GM21576 (cell line): Measurements from ENCODE around the gene SRSF1.
"Not testable (repeated sequence)": the region's sequence is repeated elsewhere in the genome, so short reads cannot be mapped to it uniquely, and the experiment has no call there.

ENCODE experiments used
- ATAC-seq: cut with Tn5 transposase; IDR thresholded peaks from one replicate; pipeline ENCODE4 v1.9.1; 2021; ENCODE audit warnings: mild to moderate bottlenecking, moderate library complexity; ENCODE audit not compliant: unreplicated experiment

SRSF1 gene, protein sequence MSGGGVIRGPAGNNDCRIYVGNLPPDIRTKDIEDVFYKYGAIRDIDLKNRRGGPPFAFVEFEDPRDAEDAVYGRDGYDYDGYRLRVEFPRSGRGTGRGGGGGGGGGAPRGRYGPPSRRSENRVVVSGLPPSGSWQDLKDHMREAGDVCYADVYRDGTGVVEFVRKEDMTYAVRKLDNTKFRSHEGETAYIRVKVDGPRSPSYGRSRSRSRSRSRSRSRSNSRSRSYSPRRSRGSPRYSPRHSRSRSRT

DNA sequence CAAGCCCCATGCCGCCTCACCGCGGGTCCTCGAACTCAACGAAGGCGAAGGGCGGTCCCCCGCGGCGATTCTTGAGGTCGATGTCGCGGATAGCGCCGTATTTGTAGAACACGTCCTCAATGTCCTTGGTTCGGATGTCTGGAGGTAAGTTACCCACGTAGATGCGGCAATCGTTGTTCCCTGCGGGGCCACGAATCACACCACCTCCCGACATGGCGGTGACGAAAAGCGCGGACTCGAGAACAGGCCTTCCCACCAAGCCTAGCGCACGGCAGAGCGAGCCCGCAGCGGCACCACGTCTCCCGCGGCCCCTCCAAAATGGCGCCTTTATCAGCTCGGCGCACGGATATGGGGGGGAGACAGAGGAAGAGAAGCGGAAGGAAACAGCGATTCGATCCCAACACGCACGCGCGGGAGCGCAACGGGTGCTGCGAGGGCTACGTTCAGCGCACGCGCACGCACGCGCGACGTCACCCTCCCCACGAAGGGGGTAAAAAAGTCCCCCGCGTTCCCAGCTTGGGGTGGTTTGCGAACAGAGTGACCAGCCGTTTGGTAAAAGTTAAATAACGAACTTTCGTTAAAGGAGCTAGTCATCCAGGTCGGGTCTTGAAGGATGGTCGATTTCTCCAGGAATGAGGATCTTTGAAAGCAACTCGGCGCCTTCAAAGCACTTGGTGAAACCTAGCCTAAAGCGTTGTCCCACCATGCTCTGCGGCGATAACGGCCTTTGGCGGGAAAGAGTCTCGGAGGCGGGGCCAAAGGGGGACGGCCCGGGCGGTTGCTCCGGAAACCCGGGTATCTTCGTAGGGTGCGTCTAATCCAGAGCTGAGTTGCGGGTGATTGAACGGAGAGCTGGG lies at the start of gene SRSF1:
Gene SRSF1 (minus strand): TSS at position 323 of the 857 bp plus-strand sequence. CDS start 109 bp downstream, at position 214.
- peak; percentile 87 for ATAC-seq

DNA sequence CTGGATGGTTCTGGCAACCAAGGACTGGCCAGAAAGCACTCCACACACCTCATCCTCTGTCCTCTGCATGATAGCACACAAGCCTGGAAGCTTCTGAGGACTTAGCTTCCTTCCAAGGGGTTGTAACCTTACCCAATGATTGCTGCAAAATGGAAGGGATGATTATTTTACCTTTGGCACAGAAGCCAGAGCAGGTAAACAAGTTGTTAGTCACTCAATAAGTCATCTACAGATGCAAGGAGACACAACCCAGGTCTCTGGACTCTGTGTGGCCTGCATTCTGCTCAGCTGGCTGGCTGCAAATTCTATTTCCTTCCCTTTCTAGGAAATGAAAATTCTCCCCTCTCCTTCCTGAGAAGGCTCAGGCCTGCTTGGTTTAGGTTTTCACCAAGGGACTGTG lies 49.4 kb upstream of the SRSF1 start:
- no peak for ATAC-seq

DNA sequence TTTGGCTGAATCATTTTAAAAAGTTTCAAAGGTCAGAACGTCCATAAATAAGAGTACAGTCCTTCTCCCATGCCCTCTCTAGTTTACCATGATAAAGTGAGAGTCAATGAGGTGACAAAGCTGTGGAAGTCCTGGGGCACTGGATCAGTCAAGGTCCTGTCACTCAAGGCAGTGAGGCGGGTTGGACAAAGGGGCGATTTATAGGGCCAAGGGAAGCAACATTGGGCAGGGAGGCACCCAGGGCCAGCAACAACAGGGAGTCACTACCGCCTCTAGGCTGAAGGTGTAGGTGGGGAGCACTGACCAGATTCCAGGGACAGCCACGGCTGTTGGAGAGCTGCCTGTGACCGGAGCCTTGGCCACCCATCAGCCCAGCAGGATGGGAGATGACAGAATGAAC lies 47.6 kb upstream of the SRSF1 start:
- no peak for ATAC-seq

DNA sequence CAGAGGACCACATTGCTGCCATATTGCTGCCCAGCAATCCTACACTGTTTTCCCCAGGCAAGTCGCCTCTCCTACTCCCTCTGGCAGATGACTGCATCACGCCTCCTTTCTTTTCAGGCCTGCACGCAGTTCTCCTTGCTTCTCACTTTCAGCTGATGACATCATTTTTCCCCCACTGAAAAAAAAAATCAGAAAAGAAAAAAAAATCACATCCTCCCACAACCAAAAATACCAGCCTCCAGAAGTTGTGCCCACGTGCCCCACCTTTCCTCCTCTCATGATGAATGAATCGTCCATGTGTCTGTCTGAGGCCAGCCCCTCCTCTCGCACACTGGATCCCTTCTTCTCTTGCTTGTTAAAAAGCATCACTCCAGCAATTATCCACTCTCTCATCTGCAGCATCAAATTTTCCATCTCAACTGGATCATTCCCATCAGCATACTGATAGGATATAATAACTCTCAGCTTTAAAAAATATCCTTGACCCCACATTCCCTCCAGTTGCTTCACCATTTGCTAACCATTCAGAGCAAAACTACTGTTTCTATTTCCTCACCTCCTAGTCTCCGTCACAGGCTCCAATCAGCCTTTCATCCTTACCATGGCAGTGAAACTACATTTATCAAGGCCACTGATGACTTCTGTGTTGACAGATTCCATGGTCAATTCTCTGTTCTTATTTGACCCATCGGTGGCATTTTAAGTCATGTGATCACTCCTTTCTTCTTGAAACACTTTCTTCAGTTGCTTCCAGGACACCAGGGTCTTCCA lies 46.1 kb upstream of the SRSF1 start:
- ATAC-seq, result no peak

DNA sequence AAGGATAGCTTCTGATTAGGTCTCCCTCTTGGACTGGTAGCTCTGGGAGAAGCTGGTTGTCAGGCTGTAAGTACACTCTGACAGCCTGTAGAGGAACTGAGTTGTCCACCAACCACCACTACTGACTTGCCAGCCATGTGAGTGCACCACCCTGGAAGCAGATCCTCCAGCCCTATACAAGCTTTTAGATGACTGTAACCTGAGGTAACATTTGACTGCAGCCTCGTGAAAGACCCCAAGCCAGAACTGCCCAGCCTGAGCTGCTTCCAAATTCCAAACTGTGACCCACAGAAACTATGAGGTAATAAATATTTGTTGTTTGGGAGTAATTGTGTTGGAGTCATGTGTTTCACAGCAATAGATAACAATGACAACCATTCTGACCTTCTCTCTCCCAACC lies 45.4 kb upstream of the SRSF1 start:
- ATAC-seq, result no peak

DNA sequence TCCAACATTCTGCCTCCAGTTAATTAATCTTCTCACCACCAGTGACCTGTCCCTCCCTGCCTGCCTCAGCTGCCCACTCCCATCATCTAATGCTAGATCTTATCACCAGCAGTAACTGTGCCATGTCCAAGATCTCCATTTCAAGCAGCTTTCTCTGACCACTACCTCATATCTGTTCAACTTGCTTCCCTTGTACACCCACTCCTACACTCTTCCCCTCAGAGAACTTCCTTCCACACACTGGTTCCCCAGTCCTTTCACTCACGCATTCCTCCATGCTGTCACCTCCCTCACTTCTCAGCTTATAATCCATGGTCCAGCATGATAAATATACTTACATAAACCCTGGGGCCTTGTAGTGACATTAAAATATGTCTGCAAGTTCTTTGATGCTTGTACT lies 44.4 kb upstream of the SRSF1 start:
- no peak for ATAC-seq

DNA sequence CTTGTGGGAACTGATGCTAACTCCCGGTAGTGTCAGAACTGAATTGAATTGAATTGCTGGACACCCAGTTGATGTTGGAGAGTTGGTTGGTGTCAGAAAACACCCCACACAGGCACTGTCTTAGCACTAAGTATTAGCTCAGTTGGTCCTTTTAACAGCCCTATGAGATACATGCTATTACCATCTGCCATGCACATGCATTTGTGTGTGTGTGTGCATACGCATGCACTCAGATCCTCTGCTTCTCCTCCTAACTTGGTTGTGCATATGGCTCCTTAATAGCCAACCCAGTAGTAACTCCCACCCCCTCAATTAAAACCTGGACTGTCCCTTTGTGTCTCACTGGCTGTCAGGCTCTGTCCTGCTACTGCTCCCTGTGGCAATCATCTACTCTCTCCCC lies 43.9 kb upstream of the SRSF1 start:
- no peak for ATAC-seq

DNA sequence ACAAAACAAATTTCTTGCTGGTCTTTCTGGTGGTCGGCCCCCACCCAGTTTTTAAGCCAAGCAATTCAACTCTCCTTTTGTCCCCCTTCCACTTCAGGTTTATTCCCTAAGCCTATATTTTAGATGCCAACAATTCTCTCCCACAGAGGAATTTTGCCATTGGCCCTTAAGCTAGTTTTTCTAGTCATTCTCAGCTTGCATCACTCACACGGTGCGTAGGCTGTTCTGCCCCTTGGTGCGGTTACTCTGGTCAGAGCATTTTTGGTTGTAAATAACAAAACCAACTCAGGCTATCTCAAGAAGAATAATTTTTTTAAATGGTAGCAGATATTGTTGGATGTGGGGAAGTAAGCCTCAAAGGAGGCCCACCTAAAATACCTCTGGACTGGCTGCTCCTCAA lies 42.5 kb upstream of the SRSF1 start:
- no peak for ATAC-seq

DNA sequence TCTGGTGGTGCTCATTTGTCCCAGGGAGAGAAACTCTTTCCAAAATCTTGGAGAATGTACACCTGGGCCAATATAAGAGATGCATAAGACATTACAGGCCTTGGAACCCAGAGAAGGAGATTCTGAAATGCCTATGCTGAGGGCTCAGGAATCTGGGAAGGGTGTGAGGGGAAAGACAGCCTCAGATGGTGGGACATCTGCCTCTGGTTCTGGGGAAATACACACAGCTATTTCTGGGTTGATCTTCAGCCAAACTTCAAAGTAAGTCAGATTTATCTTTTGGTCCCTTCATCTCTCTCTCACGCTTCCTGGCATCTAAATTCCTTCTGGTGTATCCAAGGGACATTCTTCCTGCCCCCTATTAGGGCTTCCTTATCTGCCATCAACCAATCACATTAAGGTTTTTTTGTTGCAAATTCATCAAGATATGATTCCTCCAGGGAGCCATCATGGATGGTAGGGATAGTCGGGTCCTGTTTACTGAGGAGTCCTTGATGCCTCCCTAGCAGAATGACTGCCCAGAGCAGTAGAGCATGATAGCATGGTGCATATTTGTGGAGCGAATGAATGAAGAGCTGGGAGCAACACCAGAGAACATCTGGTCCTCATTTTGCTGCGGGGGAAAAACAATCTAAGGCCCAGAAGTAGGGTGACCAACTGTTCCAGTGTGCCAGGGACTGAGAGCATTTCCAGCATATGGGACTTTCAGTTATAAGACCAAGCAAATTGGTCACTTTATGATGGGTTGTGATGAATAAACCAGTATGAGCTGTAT lies 40.5 kb upstream of the SRSF1 start:
- ATAC-seq, result no peak

DNA sequence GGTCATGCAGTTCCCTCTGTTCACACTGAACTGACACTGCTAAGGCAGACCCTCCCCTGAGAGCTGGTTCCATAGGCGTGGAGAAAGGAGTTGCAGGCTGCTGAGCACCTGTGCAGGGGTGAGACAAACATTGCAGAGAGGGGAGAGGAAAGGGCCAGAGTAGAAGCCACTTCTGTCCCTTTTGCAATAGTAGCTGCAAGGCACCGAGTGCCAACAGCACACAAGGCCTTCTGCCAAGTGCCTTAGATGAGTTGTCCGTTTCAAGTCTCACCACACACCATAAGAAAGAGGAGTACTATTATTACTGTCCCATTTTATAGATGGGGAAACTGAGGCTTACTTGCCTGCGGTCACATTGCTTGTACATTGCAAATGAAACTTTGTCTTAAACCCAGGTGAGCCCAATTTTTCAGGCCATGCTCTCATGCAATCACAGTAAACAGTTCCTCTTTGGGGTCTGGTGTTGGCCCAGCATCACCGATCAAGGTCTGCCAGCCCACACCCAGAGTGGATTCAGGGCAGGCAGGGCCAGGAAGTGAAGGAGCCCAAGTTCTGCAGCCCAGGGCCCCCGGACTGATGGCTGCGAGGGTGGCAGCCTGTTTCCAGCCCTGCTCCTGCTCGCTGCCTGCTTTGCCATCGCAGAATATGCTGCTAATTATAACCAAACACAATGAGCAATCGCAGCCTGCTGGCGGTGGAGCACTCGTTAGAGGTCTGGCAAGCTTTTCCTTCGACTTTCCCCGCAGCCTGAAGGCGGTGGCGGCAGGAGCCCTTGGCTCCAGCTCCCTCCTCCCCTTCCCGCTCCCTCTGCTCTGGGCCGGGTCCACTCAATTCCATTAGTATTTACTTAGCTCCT lies 39.4 kb upstream of the SRSF1 start:
- no peak for ATAC-seq

DNA sequence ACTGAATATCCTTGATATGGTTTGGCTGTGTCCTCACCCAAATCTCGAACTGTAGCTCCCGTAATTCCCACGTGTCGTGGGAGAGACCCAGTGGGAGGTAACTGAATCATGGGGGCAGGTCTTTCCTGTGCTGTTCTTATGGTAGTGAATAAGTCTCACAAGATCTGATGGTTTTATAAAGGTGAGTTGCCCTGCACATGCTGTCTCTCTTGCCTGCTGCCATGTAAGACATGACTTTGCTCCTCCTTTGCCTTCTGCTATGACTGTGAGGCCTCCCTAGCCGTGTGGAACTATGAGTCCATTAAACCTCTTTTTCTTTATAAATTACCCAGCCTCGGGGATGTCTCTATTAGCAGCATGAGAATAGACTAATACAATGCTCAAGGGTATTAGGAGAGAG lies 37.2 kb upstream of the SRSF1 start:
- not testable (repeated sequence) for ATAC-seq

DNA sequence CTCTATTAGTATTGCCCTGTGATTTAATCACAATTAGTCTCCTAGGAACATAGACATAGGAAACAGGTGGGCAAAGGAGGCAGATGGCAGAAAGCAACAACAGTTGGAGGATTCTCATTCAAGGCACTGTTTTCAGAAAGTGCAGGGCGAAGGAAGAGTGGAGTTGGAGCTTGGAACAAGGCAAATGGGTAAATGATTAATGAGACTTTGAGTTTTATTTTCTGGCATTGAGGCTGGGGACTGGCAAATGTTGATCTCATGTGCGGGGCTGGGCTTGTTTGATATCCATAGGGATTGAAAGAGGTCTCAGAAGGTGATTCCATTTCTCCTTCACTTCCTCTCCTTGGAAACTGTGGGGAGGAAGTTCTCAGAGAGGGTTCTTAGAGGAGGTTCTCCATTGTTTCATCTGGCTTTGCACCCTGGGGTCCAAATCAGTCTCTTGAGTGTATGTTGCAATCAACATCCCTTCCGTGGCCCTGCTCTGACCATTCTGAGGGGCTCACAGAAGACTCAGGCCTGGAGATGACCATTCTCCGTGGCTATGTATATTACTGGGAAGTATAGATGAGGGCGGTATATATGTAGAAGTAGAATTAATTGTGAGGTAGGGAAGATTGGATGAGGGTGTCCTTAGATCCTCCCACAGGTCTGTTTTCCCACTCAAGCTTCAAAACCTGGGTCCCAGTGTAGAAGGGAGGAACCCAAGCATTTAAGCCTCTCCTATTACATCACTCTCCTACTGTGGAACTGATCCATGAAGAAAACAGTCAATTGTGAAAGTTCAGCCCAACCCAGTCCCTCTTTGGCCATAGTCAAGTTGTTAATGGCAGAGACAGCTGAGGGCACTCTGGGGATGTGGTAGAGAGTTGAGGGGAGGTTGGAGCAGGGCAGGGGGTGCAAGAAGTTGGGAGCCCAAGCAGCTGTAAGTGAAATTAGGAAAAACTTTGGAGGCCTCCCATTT lies 36.5 kb upstream of the SRSF1 start:
- ATAC-seq, result no peak

DNA sequence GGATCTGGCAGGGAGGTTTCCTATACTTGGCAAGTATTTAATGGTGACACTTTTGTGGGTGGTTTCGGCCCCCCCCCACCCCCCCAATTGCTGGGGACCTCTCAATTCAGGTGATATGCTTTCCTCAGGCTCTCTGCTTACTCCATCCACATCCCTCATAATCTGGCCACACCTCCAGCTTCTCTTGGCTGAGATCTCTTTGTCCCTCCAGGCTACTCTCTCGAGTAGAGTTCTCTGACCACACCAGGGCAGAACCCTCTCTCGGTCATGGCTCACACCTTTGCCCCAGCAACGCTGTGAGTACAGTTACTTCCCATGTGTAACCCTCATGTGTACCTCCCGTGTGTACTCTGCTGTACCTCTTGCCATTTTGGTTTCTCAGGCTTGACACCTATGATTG lies 34.1 kb upstream of the SRSF1 start:
- ATAC-seq, result no peak

DNA sequence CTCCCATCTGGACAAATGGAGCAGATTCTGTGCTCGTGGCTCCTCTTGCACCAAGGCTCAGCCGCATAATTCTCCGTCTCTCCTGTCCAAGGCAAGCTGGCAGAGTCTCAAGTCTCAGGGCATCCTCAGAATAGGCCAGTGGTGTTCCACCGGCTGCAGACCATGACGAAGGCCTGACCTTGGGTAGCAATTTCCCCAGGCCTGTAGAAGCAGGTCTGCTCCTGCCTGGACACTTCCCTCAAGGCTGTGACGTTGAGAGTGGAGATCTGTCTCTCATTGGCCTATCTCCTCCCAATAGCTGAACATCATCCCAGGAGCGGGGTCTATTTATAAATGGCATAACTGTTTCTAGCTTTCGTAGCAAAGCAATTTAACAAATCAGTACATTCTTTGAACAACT lies 33.3 kb upstream of the SRSF1 start:
- ATAC-seq, result no peak

DNA sequence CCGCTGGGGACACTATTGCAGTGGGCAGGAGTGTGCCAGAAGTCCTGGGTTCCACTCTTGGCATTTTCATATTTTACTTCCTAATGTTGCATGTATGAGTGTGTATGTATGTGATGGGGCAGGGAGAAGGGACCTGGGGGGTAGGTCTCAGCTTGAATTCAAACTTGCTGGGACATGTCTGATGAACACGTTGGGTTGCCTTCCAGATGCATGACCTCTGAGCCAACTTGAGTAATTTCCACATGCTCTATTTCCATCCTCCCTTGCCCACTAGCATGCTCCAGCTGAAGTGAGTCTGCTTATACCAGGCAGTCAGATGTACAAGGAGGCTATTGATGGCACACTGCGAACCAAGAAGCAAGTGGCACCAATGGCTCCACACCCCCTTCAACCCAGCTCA lies 32.9 kb upstream of the SRSF1 start:
- no peak for ATAC-seq

DNA sequence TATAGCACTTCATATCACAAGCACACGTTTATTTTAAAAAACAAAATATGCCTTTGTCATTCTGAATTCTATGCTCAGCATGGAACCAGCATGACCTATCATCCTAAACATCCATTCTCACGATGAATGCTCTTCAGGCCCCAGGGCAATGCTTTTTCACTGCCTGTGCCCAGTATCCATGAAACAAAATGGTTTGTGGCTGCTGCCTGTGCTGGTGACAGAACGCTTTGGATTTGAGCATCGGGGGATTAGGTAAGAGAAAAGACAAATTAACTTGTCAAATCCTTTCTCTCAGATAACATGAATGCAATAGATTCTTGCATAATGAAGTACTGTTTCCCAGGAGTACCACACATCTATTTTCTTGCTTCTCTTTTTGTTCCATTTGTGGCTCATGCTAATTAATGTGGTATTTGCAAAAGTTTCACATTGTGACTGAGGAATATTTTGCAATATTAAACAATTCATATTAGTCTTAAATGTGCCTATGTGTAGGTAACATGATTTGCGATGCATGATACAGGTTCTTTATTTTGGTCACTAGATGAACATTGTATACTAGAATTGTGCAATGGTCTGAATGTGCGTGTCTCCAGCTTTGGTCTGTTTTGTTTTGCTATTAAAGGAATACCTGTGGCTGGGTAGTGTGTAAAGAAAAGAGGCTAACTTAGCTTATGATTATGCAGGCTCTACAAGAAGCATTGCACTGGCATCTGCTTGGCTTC lies 25.8 kb upstream of the SRSF1 start:
- no peak for ATAC-seq

DNA sequence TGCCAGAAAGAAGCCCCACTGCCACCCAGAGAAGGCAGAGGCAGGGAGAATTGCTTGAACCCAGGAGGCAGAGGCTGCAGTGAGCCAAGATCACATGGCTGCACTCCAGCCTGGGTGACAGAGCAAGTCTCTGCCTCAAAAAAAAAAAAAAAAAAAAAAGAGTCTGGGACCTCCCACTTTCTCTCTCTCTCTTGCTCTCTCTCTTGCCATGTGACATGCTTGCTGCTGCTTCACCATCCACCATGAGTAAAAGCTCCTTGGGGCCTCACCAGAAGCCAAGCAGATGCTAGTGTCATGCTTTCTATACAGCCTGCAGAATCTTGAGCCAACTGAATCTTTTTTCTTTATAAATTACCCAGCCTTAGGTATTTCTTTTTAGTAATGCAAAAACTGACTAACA lies 21.5 kb upstream of the SRSF1 start:
- no peak for ATAC-seq

DNA sequence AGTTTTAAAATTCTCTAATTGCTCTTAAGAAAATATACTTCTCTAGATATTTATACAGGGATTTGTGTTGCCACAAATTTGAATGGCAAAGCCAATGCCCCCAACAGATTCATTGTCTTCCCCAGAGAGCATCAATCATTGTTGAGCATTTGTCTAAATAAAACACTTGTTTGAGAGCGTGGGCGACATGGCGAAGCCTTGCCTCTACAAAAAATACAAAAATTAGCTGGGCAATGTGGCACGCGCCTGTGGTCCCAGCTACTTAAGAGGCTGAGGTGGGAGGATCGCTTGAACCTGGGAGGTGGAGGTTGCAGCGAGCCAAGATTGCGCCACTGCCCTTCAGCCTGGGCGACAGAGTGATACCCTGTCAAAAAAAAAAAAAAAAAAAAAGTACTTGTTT lies 13.4 kb upstream of the SRSF1 start:
- ATAC-seq, result no peak
